Fibroblast of skin of back (primary cell): ENCODE results near the gene SCIN. TPM values are rescaled to one million over a fixed set of nuclear protein-coding genes. Genes with fewer than 3 reads are reported as not detected.
"Not testable (repeated sequence)": the region's sequence is repeated elsewhere in the genome, so short reads cannot be mapped to it uniquely, and the experiment has no call there.

Experiments
- DNase-seq: peaks from one replicate; pipeline ENCODE4 v3.0.0-alpha.2; 2013
- polyA plus RNA-seq, 2 experiments: library from polyadenylated mRNA; unstranded; fragments of 120-200 nt; gene quantifications; one replicate each; pipeline ENCODE4 v1.2.1, GENCODE V29; 2013; ENCODE audit not compliant: insufficient read length in 2 of 2

SCIN gene
- polyA plus RNA-seq (2013, experiment 1 of 2; ENCODE audit: insufficient read length), result 0.11 TPM
- polyA plus RNA-seq (2013, experiment 2 of 2; ENCODE audit: insufficient read length), result 0.20 TPM

DNA sequence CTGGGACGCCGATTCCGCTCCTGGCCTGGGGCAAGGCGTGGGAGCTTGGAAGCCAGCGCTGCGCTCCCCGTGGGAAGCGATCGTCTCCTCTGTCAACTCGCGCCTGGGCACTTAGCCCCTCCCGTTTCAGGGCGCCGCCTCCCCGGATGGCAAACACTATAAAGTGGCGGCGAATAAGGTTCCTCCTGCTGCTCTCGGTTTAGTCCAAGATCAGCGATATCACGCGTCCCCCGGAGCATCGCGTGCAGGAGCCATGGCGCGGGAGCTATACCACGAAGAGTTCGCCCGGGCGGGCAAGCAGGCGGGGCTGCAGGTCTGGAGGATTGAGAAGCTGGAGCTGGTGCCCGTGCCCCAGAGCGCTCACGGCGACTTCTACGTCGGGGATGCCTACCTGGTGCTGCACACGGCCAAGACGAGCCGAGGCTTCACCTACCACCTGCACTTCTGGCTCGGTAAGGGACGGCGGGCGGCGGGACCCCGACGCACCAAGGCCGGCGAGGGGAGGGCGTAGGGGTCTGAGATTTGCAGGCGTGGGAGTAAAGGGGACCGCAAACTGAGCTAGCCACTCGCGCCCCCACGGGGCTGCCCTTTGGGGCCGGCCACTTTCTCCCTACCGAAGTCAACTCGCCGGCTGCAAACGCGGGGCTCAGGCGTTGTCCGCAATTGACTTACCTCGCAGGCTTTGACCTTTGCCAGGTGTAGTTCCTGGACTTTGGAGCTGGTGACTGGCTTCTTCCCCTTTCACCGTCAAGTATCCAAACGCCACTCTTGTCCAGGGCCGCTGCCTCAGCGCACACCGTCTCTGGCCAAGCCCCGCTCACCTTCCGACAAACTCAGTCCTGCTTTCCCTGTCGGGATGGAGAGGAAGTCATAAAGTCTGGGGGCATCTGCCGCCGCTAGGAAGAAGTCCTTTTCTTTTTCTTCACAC is at the start of gene SCIN:
SCIN (plus strand) TSS at position 187 of the 928 bp plus-strand sequence; CDS start at position 254, 67 bp downstream.
- no peak for DNase-seq

GRCh38 chr7:12524794-12525386 is 45.6 kb upstream of the SCIN start:
- peak; percentile 51 for DNase-seq

DNA sequence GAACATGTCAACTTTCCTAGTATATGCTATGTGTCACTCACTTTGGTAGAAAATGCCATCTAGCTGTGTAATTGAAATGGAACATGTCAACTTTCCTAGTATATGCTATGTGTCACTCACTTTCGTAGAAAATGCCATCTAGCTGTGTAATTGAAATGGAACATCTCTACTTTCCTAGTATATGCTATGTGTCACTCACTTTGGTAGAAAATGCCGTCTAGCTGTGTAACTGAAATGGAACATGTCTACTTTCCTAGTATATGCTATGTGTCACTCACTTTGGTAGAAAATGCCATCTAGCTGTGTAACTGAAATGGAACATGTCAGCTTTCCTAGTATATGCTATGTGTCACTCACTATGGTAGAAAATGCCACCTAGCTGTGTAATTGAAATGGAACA is 43.8 kb upstream of the SCIN start:
- not testable (repeated sequence) for DNase-seq

- not testable (repeated sequence) for DNase-seq
Observed at GRCh38 chr7:12527670-12528069, 42.9 kb upstream of the SCIN start.

GRCh38 chr7:12529971-12530710 is 40.4 kb upstream of the SCIN start:
- DNase-seq, result no peak

- no peak for DNase-seq
Observed at GRCh38 chr7:12531784-12532183, 38.7 kb upstream of the SCIN start.

- DNase-seq, result no peak
Observed at GRCh38 chr7:12534046-12534445, 36.5 kb upstream of the SCIN start.

GRCh38 chr7:12539681-12540080 is 30.8 kb upstream of the SCIN start:
- no peak for DNase-seq

- no peak for DNase-seq
Observed at GRCh38 chr7:12540850-12541249, 29.7 kb upstream of the SCIN start.

DNA sequence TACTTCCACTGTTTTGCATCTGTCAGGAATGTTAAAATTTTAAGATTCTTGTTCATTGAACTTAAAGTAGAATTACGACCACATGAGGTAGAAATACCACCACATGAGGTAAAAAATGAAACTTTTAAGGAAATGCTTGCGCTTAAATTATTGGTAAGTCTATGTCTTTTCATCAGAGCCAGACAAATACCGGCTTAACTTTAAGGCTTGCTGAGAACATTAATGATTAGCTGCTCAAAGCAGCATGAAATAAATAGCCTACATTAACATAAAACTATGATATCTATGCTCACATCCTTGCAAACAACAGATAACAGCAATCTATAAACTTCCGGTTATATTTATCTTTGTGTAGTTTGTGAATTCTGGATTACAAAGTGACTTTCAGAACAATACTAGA is 26.9 kb upstream of the SCIN start:
- DNase-seq, result no peak

GRCh38 chr7:12549106-12549505 is 21.4 kb upstream of the SCIN start:
- peak; percentile 37 for DNase-seq

- peak; percentile 63 for DNase-seq
Observed at GRCh38 chr7:12550956-12551355, 19.6 kb upstream of the SCIN start.

DNA sequence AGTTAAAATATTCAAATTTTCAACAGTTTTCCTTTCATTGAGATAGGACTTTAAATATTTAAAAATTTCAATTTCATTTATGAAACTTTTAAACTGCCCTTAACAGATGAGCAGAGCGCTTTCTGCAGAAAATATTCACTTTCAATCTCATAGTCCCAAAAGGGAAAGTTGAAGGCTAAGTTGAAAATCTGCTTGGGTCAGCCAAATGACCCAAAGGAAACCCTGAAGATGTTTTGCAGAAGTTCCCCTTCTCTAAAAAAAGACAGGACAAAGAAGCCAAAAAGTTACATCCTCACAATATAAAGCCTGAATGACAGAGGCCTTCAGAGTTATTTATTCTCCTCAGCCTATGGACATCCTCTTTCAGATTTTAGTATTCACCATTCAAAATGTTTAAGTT is 17.6 kb upstream of the SCIN start:
- DNase-seq, result no peak

DNA sequence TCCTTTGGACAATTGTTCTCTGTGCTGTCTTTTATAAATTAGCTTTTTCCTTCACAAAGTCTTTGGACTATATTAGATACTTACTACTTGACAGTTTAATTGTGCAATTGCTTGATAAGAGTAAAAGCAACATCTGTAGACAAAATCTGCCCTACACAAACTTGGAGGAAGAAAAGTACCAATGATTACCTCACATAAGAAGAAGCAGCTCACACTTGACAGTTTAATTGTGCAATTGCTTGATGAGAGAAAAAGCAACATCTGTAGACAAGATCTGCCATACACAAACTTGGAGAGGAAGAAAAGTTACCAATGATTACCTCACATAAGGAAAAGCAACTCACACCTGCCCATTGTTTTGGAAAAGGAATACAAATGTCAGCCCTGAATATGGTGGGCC is 17.1 kb upstream of the SCIN start:
- no peak for DNase-seq

DNA sequence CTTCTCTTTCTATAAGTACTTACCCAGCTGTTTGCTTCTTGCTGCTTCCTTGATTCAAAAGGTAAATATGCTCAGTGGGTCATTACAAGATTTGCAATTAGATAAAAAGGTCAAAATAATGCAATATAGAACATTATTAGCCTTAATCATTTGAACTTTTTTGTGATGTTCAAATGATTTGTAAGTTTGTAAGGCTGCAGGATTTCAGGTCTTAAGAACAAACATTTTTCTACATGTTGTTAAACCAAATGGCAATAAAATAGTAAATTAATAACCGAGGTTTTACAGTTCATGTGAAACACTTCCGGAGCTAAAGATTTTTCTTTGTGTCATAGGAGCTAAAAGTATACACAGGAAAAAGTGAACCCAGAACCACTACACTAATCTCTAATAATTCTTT is 16.2 kb upstream of the SCIN start:
- DNase-seq, result no peak

DNA sequence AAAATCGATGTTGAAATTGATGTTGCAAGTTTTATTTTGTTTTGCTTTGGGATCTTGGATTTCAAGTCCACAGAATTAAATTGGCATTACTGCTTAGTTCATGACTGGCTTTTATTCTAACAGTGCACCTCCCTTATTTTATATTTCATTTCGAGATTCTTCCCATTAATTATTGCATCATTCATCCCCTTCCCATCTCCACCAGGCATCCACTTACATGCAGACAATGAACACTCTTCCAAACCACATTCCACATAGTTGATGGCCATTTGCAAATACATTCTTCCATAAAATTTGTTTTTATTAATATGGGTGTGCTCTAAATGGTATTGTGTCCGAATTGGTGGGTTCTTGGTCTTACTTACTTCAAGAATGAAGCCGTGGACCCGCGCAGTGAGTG is 15.6 kb upstream of the SCIN start:
- DNase-seq, result no peak

DNA sequence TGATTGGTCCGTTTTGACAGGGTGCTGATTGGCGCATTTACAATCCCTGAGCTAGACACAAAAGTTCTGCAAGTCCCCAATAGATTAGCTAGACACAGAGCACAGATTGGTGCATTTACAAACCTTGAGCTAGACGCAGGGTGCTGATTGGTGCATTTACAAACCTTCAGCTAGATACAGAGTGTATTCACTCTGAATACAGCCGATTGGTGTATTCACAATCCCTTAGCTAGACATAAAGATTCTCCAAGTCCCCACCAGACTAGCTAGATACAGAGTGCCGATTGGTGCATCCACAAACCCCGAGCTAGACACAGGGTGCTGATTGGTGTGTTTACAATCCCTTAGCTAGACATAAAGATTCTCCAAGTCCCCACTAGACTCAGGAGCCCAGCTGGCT is 14.8 kb upstream of the SCIN start:
- not testable (repeated sequence) for DNase-seq

DNA sequence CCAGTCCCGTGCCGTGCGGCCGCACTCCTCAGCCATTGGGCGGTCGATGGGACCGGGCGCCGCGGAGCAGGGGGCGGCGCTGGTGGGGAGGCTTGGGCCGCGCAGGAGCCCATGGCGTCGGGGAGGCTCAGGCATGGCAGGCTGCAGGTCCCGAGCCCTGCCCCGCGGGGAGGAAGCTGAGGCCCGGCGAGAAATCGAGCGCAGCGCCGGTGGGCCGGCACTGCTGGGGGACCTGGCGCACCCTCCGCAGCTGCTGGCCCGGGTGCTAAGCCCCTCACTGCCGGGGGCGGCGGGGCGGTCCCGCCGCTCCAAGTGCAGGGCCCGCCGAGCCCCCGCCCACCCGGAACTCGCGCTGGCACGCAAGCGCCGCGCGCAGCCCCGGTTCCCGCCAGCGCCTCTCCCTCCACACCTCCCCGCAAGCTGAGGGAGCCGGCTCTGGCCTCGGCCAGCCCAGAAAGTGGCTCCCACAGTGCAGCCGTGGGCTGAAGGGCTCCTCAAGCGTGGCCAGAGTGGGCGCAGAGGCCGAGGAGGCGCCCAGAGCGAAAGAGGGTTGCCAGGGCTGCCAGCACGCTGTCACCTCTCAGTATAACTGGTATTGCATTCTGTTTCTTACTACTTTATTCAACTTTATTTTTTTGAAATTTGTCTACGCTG is 14.3 kb upstream of the SCIN start:
- not testable (repeated sequence) for DNase-seq

DNA sequence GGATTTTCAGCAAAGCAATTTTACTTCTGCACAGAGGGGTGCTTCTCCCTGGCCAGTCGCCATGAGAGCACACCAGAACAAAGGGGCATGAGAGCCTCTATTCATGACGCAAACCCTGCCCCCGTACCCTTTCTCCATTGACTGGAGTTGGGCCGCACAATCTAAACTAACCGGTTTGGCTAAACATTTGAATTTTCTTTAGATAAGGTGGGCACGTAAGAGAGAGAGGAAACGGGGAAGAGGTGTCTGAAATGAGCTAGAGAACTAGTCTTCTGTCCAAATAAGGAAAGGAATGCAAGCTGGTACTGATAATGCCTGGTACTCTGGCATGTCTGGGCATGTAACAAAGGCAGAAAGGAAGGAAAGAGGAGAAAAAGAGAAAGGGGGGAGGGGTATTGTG is 13.2 kb upstream of the SCIN start:
- DNase-seq, result no peak

GRCh38 chr7:12564996-12565764 is 5.3 kb upstream of the SCIN start:
- DNase-seq, result no peak

DNA sequence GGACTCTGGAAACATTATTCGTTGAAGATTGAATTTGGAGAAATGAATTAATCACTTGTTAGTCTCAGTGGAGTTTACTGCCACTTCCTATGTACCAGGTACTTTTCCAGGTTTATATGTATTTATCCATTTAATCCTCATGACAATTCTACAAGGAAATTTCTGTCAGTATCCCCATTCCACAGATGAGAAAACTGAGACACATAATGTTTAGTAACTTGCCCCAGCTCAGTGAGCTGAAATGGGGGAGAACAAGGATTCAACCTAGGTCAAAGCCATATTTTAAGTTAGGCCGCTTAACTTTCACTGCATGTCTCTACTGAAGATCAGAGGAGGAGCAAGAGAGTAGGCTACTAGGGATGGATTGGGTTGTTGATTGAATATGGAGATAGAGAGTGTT is 4.6 kb upstream of the SCIN start:
- no peak for DNase-seq

DNA sequence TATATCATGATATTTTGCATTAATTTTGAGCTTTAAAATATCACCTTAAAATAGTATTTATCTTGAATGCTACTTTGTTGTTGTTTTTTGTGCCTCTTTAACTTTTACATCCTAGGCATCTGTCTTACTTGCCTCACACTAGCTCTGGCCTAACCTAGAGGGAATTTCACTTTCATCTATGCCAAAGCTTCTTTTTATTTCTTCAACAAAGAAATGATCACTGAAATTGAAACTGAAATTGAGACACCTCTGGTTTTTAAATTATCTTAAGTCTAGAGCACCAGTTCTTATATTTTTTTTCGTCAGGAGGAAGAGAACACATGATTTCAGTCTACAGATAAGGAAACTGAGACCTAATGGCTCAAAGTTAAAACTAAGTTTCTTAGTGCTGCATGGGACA is 3.5 kb upstream of the SCIN start:
- DNase-seq, result no peak
